Measurements from ENCODE around the gene ISY1. TPM values are rescaled to one million over a fixed set of nuclear protein-coding genes. Genes with fewer than 3 reads are reported as not detected.

ISY1 gene
- total RNA-seq, 1 donor from 2014 or later, result 21.3 TPM

GRCh38 chr3:129087138-129087702 is 73.6 kb downstream of the ISY1 start:
- Histone ChIP-seq H3K36me3 (peaks cover 10% of the 10 kb centered on the region), H3K4me3 (no peak overlapping the region), H3K27me3 (ENCODE audit: low read depth) (no peaks in the 10 kb centered on the region), H3K4me1 (peaks cover 12% of the 10 kb centered on the region), H3K9me3 (replicated peaks) (no peaks in the 10 kb centered on the region), H3K27ac (replicated peaks) (peak overlapping the region; percentile 74)
- TF ChIP-seq CTCF (IDR thresholded peaks at IDR 0.05; ENCODE audit: borderline replicate concordance), result no peak
- intact Hi-C loops (cut with micrococcal nuclease), result no loop called here
- DNase-seq, result peak; percentile 45

GRCh38 chr3:129085818-129086217 is 75.0 kb downstream of the ISY1 start:
- Histone ChIP-seq H3K4me3 (no peak overlapping the region), H3K4me1 (peaks cover 12% of the 10 kb centered on the region), H3K9me3 (replicated peaks) (no peaks in the 10 kb centered on the region), H3K27me3 (ENCODE audit: low read depth) (no peaks in the 10 kb centered on the region), H3K27ac (replicated peaks) (no peak overlapping the region), H3K36me3 (no peaks in the 10 kb centered on the region)
- DNase-seq, result no peak
- TF ChIP-seq CTCF (IDR thresholded peaks at IDR 0.05; ENCODE audit: borderline replicate concordance), result no peak
- intact Hi-C loops (cut with micrococcal nuclease), result no loop called here

GRCh38 chr3:129085165-129085715 is 75.6 kb downstream of the ISY1 start:
- Histone ChIP-seq H3K9me3 (replicated peaks) (no peaks in the 10 kb centered on the region), H3K4me3 (no peak overlapping the region), H3K36me3 (no peaks in the 10 kb centered on the region), H3K27me3 (ENCODE audit: low read depth) (no peaks in the 10 kb centered on the region), H3K27ac (replicated peaks) (no peak overlapping the region), H3K4me1 (peaks cover 12% of the 10 kb centered on the region)
- TF ChIP-seq CTCF (IDR thresholded peaks at IDR 0.05; ENCODE audit: borderline replicate concordance), result no peak
- intact Hi-C loops (cut with micrococcal nuclease), result no loop called here
- DNase-seq, result no peak

- H3K4me1 ChIP-seq, result peaks cover 12% of the 10 kb centered on the region
- no peaks in the 10 kb centered on the region for H3K36me3 ChIP-seq
- H3K27ac ChIP-seq (replicated peaks), result no peak overlapping the region
- DNase-seq, result no peak
- intact Hi-C loops (cut with micrococcal nuclease), result no loop called here
- no peak overlapping the region for H3K4me3 ChIP-seq
- no peak for TF ChIP-seq CTCF (IDR thresholded peaks at IDR 0.05; ENCODE audit: borderline replicate concordance)
- no peaks in the 10 kb centered on the region for H3K9me3 ChIP-seq (replicated peaks)
- H3K27me3 ChIP-seq (ENCODE audit: low read depth), result no peaks in the 10 kb centered on the region
Observed at GRCh38 chr3:129084501-129084900, 76.4 kb downstream of the ISY1 start.

- no peaks in the 10 kb centered on the region for H3K27me3 ChIP-seq (ENCODE audit: low read depth)
- TF ChIP-seq CTCF (IDR thresholded peaks at IDR 0.05; ENCODE audit: borderline replicate concordance), result no peak
- no peak for DNase-seq
- H3K27ac ChIP-seq (replicated peaks), result no peak overlapping the region
- H3K9me3 ChIP-seq (replicated peaks), result no peaks in the 10 kb centered on the region
- H3K4me1 ChIP-seq, result peaks cover 8% of the 10 kb centered on the region
- no peaks in the 10 kb centered on the region for H3K36me3 ChIP-seq
- H3K4me3 ChIP-seq, result no peak overlapping the region
- intact Hi-C loops (cut with micrococcal nuclease), result no loop called here
Observed at GRCh38 chr3:129082026-129082425, 78.8 kb downstream of the ISY1 start.
